GM04503 (cell line): Measurements from ENCODE around the gene TRIM67.
"Not testable (repeated sequence)": the region's sequence is repeated elsewhere in the genome, so short reads cannot be mapped to it uniquely, and the experiment has no call there.

Experiments used
- DNase-seq: peaks from one replicate; pipeline ENCODE4 v3.0.0-alpha.2; 2012; ENCODE audit warnings: low read depth

The TRIM67 gene

GRCh38 chr1:231158141-231158540, 3.7 kb upstream of the TRIM67 start:
- DNase-seq, result not testable (repeated sequence)

- no peak for DNase-seq
These were observed 2.5 kb upstream of the TRIM67 start for GRCh38 chr1:231159202-231159962.

GRCh38 chr1:231159963-231160761, 1.7 kb upstream of the TRIM67 start:
- no peak for DNase-seq

- DNase-seq, result no peak
These were observed 777 bp upstream of the TRIM67 start for GRCh38 chr1:231160895-231161666.

- DNase-seq, result no peak
These were observed 575 bp downstream of the TRIM67 start for GRCh38 chr1:231162297-231162969.

- no peak for DNase-seq
These were observed 1.3 kb downstream of the TRIM67 start for GRCh38 chr1:231162970-231163829.

GRCh38 chr1:231163830-231164427, 2.1 kb downstream of the TRIM67 start:
- DNase-seq, result no peak

- DNase-seq, result no peak
These were observed 3.5 kb downstream of the TRIM67 start for GRCh38 chr1:231165371-231165770.

- no peak for DNase-seq
These were observed 4.5 kb downstream of the TRIM67 start for GRCh38 chr1:231166398-231166797.

GRCh38 chr1:231170875-231171274, 9.0 kb downstream of the TRIM67 start:
- DNase-seq, result no peak

GRCh38 chr1:231171623-231172197, 9.9 kb downstream of the TRIM67 start:
- no peak for DNase-seq

- DNase-seq, result no peak
These were observed 10.6 kb downstream of the TRIM67 start for GRCh38 chr1:231172411-231172810.

GRCh38 chr1:231176421-231176820, 14.6 kb downstream of the TRIM67 start:
- no peak for DNase-seq

GRCh38 chr1:231177226-231177625, 15.4 kb downstream of the TRIM67 start:
- DNase-seq, result no peak

GRCh38 chr1:231177936-231178335, 16.1 kb downstream of the TRIM67 start:
- no peak for DNase-seq

GRCh38 chr1:231178970-231179369, 17.1 kb downstream of the TRIM67 start:
- DNase-seq, result no peak

GRCh38 chr1:231180034-231180433, 18.2 kb downstream of the TRIM67 start:
- no peak for DNase-seq

GRCh38 chr1:231181271-231181670, 19.4 kb downstream of the TRIM67 start:
- no peak for DNase-seq

- DNase-seq, result no peak
These were observed 20.5 kb downstream of the TRIM67 start for GRCh38 chr1:231182317-231182716.
